ENCODE data around the gene PTPRN. TPM values are rescaled to one million over a fixed set of nuclear protein-coding genes. Genes with fewer than 3 reads are reported as not detected.

PTPRN gene
- total RNA-seq, 1 donor from 2014 or later: 0.38 TPM

DNA sequence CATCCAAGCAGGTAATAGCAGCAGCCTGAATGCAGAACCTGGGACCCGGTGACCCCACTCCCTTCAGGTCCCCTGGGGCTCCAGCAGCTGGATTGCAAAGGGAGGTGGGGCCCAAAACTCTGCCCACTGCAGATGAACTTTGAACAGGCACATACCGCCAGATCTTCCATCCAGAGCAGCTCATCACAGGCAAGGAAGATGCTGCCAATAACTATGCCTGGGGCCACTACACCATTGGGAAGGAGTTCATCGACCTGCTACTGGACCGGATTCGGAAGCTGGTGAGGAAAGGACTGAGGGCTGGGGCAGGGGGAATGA, 39.2 kb downstream of the PTPRN start:
- Mint-ChIP-seq H3K4me3 (no peak overlapping the region), H3K9me3 (no peaks in the 10 kb centered on the region), H3K36me3 (no peaks in the 10 kb centered on the region), H3K27ac (no peak overlapping the region), H3K27me3 (ENCODE audit: low read depth) (peaks cover 9% of the 10 kb centered on the region), H3K4me1 (peaks cover 20% of the 10 kb centered on the region)
- TF ChIP-seq, protein P1, sequence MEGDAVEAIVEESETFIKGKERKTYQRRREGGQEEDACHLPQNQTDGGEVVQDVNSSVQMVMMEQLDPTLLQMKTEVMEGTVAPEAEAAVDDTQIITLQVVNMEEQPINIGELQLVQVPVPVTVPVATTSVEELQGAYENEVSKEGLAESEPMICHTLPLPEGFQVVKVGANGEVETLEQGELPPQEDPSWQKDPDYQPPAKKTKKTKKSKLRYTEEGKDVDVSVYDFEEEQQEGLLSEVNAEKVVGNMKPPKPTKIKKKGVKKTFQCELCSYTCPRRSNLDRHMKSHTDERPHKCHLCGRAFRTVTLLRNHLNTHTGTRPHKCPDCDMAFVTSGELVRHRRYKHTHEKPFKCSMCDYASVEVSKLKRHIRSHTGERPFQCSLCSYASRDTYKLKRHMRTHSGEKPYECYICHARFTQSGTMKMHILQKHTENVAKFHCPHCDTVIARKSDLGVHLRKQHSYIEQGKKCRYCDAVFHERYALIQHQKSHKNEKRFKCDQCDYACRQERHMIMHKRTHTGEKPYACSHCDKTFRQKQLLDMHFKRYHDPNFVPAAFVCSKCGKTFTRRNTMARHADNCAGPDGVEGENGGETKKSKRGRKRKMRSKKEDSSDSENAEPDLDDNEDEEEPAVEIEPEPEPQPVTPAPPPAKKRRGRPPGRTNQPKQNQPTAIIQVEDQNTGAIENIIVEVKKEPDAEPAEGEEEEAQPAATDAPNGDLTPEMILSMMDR (IDR thresholded peaks at IDR 0.05; ENCODE audit: unreplicated experiment): no peak
- no peak for DNase-seq (ENCODE audit: low spot score in 2 of 2, unreplicated experiment in 2 of 2)

GRCh38 chr2:219269362-219270054, 39.7 kb downstream of the PTPRN start:
- H3K27me3 Mint-ChIP-seq (ENCODE audit: low read depth): peaks cover 9% of the 10 kb centered on the region
- no peak overlapping the region for H3K4me3 Mint-ChIP-seq
- DNase-seq (ENCODE audit: low spot score in 2 of 2, unreplicated experiment in 2 of 2): no peak
- peaks cover 16% of the 10 kb centered on the region for H3K4me1 Mint-ChIP-seq
- H3K9me3 Mint-ChIP-seq: no peaks in the 10 kb centered on the region
- H3K36me3 Mint-ChIP-seq: no peaks in the 10 kb centered on the region
- no peak overlapping the region for H3K27ac Mint-ChIP-seq
- TF ChIP-seq, protein P1 (IDR thresholded peaks at IDR 0.05; ENCODE audit: unreplicated experiment): no peak

DNA sequence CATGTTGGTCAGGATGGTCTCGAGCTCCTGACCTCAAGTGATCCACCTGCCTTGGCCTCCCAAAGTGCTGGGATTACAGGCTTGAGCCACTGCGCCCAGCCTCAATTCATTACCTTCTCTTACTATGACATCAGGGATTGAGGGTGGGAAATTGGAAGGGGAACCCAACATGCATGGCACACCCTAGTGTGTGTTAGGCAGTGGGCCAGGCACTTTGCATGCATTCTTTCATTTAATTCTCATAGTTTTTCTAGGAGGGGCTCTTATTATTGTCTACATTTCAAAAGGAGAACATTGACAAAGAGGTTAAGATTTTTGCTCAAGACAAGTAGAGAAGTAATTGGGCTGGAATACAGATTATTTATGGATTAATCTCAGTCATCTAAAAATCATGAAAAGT, 40.9 kb downstream of the PTPRN start:
- H3K36me3 Mint-ChIP-seq: no peaks in the 10 kb centered on the region
- H3K27ac Mint-ChIP-seq: no peak overlapping the region

DNA sequence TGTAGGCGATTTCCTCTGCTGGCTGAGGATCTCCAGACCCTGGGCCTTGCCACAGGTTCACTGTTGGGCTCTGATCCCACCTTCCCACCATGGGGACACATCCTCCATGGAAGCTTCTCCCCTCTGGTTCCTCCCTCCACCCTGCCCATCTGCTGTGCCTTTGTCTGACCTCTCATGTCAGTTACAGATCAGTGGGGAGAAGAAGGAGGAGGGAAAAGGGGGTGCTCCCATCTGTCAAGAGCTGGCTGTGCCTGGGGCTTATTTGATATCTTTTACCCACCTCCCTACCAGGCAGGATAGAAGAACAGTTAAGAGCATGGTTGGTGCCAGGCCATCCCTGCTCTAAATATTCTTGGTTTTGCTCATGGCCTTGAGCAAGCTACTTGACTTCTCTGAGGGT, 42.3 kb downstream of the PTPRN start:
- peaks cover 21% of the 10 kb centered on the region for H3K27me3 Mint-ChIP-seq (ENCODE audit: low read depth)
- no peak overlapping the region for H3K27ac Mint-ChIP-seq
- DNase-seq (ENCODE audit: low spot score in 2 of 2, unreplicated experiment in 2 of 2): no peak
- TF ChIP-seq, protein P1 (IDR thresholded peaks at IDR 0.05; ENCODE audit: unreplicated experiment): no peak
- peaks cover 6% of the 10 kb centered on the region for H3K4me1 Mint-ChIP-seq
- H3K9me3 Mint-ChIP-seq: no peaks in the 10 kb centered on the region
- no peaks in the 10 kb centered on the region for H3K36me3 Mint-ChIP-seq
- H3K4me3 Mint-ChIP-seq: no peak overlapping the region

More for the DNA sequence above, 40.9 kb downstream of the PTPRN start:
- DNase-seq (ENCODE audit: low spot score in 2 of 2, unreplicated experiment in 2 of 2): no peak
- TF ChIP-seq, protein P1 (IDR thresholded peaks at IDR 0.05; ENCODE audit: unreplicated experiment): no peak
- Mint-ChIP-seq H3K4me1 (peaks cover 6% of the 10 kb centered on the region), H3K27me3 (ENCODE audit: low read depth) (peaks cover 12% of the 10 kb centered on the region), H3K4me3 (no peak overlapping the region), H3K9me3 (no peaks in the 10 kb centered on the region)

- Mint-ChIP-seq H3K4me3 (no peak overlapping the region), H3K9me3 (no peaks in the 10 kb centered on the region), H3K4me1 (peaks cover 6% of the 10 kb centered on the region), H3K27ac (no peak overlapping the region), H3K27me3 (ENCODE audit: low read depth) (peaks cover 26% of the 10 kb centered on the region), H3K36me3 (no peaks in the 10 kb centered on the region)
- TF ChIP-seq, protein P1 (IDR thresholded peaks at IDR 0.05; ENCODE audit: unreplicated experiment): no peak
- no peak for DNase-seq (ENCODE audit: low spot score in 2 of 2, unreplicated experiment in 2 of 2)
Measured at GRCh38 chr2:219266232-219266631, 43.0 kb downstream of the PTPRN start.
